GM18907 (cell line): ENCODE results near the gene PHF23.

Experiments used
- ATAC-seq: cut with Tn5 transposase; IDR thresholded peaks from one replicate; pipeline ENCODE4 v1.9.1; 2021; ENCODE audit warnings: mild to moderate bottlenecking, moderate library complexity; ENCODE audit not compliant: unreplicated experiment

Gene PHF23

DNA sequence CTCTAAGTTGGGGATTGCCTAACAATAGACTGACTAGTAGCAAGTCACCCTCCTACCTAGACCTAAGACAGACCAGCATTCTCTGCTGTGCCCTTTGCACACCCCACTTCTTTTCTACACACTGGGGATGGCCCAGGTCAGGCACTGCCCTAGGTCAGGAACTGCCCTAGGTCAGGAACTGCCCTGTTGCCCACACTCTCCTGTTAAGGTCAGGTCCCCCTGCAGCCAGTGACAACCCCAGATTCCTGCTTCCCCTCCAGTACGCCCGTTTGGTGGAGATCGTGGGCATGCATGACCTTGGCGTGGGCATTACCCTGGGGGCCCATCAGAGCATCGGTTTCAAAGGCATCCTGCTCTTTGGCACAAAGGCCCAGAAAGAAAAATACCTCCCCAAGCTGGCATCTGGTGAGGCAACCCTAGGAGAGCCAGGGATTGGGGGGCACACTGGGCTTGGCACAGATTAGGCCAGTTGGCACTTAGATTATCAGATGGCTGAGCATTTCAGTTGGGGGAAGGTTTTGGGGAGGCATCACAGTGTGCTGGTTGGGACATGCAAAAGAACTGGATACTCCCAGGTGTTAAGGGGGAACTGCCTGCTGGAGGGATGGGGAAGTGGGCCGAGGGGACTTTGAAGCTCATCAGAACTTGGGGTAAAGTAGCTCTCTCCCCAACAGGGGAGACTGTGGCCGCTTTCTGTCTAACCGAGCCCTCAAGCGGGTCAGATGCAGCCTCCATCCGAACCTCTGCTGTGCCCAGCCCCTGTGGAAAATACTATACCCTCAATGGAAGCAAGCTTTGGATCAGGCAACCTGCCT is 17.8 kb downstream of the PHF23 start:
- no peak for ATAC-seq

DNA sequence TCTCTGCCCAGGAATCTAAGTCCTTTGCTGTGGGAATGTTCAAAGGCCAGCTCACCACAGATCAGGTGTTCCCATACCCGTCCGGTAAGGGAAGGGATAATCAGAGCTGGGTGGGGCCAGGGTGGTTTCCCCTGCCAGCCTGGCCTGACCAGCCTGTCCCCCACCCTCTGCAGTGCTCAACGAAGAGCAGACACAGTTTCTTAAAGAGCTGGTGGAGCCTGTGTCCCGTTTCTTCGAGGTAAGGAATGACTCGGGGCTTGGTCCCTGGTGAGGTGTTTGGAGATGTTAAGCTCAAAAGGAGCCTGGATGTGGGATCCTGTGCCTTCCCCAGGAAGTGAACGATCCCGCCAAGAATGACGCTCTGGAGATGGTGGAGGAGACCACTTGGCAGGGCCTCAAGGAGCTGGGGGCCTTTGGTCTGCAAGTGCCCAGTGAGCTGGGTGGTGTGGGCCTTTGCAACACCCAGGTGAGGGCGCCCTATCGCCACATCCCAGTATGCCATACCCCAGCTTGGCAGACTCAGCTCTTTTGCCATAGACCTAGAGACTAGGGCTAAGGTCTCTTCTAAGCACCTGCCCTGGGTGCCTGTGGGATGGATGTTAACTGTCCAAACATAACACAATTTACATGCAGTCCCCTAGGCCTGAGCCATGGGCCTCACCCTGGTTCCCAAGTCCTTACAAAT is 18.5 kb downstream of the PHF23 start:
- no peak for ATAC-seq

DNA sequence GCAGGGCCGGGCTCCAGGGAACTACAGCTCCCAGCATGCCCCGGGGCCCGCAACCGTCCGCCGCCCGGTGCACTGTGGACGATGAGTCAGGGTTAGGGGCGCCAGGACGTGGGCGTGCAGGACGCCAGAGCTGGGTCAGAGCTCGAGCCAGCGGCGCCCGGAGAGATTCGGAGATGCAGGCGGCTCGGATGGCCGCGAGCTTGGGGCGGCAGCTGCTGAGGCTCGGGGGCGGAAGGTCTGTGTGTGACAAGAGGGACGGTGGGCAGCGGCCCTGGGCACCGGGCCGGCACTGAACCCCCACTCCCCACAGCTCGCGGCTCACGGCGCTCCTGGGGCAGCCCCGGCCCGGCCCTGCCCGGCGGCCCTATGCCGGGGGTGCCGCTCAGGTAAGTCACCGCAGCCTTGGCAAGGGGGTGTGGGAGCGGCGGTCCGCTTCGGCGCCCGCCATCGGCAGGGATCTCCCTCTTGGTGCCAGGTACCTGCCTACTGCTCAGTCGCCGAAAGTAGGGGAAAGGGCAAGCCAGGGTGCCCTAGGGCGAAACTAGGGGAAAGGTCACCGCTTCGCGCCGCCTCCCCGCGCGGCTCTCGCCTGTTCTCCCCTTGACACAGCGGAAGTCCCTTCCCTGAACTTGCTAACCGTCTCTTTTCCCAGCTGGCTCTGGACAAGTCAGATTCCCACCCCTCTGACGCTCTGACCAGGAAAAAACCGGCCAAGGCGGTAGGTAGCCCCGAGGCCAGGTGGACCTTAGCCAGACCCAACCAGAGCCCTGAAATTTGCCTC is 19.3 kb downstream of the PHF23 start, which contains the start of the genes ACADVL and DLG4:
ACADVL (plus strand) TSS at position 127 of the 781 bp plus-strand sequence; CDS start at position 174, 47 bp downstream.
DLG4 (minus strand) TSS at position 25 of the 781 bp plus-strand sequence.
- ATAC-seq, result peak; percentile 46

DNA sequence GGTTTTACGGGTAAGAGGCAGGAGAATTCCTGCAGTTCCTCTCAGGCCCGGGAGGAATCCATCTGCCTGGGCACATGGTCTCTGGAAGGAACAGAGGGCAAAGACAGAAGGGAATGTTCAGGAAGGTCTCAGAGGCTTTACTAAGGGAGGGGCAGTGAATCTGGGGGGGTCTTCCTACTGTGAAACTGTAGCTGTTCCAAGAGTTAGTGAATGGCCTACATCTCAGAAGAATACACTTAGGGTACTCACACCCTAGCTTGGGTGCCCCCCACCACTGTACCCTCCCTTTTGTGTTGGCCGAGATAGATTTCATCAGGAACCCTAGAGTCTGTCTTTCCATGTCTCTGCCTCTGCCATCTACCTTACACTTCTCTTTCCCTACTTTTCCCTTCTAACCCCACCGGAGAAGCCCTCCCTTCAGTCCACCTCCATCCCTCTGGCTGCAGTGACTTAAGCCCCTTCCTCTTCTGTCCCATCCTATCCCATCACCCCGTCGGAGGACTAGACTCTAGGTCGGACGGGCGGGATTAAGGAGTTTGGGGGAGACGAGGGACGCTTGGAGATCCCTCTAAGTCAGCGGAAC is 19.9 kb downstream of the PHF23 start:
- ATAC-seq, result no peak

DNA sequence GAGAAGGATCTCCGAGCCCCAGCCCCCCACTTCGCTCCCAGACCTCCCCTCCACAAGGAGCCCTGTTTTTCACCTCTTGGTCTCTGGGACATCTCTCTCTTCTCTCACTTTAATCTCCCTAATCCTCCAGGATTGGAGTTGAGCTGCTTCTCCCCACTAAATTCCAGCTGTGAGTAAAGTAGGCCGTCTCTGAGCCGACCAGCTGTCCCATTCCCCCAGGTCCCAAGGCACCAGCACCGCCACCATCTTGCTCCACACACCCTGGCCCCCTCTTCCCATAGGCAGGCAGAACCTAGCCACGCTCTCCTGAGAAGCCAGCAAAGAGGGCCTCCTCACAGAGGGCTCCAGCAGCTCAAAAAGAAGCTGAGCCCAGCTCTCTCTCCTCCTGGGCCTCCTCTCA is 20.5 kb downstream of the PHF23 start:
- no peak for ATAC-seq

DNA sequence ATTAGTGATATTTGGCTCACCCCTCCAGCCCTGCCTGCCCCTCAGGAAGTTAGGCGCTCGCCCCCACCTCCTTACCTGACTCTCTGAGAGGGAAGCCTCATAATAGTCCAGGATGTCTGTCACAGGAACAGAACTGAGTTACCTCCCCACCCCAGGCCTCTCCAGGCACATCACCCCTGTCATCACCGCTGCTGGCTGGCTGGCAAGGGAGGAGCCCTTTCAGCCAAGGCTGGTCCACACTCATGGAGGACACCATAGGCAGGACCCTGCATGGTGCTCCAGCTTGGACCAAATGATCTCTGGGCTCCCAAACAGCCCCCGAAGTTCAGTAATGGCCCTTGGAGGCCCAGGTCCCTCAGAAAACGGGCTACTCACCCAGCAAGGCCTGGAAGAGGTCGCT is 21.1 kb downstream of the PHF23 start:
- ATAC-seq, result no peak

DNA sequence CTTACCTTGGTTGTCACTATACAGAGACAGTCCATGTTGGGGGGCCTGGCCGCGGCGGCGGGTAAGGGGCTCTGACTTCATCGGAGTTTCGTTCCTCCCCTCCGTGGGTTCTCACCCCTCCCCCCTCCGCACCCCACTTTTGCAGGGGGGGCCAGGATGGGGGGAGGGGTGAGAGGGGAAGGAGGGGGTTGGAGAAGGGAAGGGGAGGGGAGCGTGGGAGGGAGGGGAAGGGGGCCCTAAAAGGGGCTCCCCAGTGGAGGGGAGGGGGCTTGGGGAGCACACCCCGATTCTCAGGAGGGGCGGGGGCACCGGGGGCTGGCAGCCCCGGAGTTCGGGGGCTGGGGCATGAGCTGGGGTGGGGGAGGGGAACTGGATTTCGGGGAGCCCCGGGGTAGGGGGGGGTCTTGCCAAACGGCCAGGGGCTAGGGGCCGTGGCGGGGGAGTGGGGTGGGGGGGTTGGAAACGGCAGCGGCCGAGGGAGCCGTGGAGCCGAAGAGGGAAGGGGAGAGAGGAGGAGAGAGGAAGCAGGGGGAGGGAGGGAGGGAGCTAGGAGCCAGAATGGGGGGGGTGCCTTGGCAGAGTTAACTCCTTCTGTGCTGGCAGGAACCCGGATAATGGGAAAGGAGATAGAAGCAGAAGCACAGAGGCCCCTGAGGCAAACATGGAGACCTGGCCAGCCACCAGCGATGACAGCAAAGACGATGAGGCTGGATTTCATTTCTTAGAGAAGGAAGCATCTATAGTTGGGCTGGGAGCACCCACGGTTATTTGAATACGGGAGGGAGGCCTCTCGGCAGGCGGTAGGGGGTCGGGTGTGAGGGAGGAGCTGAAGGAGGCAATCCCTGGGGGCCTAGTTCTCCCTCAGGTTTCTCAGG is 21.9 kb downstream of the PHF23 start:
- no peak for ATAC-seq

DNA sequence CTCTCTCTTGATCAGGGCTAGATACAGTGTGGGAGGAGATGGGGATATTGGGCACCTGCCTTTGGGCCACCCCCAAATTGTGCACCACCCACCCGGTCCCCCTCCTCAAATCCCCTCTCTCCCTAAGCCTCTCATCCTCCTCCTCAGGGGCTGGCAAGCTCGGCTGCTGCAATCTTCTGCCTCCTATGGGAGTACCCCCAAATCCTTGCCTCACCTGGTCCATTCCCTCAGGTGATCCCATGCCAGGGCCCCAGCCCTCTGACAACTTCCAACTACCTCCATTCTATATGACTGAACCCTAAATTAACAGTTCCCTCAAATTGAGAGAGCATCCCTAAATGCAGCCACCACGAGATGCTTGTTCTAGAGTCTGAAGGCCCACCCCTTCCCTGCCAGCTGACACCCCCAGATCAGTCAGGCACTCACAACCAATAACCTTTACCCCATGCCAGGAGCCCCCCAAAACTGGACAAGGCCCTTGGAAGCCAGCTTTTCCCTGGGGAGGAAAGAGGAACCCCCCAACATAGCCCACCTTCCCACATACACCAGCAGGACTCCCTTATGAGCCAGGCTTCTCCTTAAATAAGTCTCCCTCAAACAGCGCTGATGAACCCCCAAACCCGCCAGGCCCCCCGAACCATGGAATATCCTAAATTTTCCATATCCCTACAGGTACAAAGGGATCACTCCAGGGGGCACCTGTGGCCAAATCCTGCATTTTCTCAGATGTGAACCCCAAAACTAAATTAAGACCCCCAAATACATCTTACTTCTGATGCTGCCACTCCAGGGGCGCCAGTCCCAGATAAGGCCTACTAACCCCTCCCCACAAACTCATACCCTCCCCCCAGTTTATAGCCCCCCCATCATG is 22.8 kb downstream of the PHF23 start:
- no peak for ATAC-seq

DNA sequence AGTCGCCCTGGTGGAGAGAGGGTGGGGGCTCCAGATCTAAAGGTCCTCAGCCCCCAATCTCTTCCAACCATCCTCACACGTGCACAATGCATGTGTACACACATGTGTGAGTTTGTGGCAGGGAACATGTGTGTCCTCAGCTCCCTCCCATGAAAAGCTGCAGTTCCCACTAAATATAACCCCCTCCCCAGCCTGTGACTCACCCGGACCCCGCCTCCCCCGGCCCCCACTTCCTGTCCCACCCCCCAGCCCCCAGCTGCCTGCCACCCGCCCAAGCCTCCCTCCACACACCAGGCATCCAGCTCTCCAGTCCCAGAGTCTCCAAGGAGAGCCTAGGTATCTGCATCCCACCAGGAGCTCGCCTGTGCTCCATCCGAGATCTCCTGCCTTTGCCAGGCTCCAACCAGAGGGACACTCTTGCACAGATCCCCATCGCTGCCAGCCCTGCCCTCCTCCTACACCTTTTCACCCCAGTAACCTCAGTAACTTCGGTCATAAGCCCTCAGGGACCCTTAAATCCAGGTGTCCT is 23.5 kb downstream of the PHF23 start:
- no peak for ATAC-seq

DNA sequence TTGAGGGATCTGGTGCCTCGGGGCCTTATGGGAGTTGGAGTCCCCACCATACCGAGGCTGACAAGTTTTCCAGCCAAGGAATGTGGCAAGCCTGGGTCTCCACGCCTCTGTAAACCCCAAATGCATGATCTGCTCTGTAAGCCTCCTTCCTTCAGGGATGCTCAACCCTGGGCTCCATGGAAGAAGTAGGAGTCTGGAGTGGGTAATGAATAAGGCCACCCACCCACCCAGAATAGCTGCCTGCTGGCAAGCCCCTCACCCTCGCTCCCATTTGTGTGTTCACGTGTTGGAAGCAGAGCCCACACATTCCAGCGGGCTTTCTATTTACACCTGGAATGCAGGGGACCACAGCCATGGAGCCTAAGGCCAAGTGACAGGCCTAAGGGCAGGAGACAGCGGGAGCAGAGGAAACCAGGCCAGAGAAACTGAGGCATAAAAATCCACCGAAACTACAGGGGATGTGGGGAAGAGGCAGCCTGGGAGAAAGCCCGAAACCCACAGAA is 24.1 kb downstream of the PHF23 start:
- no peak for ATAC-seq

DNA sequence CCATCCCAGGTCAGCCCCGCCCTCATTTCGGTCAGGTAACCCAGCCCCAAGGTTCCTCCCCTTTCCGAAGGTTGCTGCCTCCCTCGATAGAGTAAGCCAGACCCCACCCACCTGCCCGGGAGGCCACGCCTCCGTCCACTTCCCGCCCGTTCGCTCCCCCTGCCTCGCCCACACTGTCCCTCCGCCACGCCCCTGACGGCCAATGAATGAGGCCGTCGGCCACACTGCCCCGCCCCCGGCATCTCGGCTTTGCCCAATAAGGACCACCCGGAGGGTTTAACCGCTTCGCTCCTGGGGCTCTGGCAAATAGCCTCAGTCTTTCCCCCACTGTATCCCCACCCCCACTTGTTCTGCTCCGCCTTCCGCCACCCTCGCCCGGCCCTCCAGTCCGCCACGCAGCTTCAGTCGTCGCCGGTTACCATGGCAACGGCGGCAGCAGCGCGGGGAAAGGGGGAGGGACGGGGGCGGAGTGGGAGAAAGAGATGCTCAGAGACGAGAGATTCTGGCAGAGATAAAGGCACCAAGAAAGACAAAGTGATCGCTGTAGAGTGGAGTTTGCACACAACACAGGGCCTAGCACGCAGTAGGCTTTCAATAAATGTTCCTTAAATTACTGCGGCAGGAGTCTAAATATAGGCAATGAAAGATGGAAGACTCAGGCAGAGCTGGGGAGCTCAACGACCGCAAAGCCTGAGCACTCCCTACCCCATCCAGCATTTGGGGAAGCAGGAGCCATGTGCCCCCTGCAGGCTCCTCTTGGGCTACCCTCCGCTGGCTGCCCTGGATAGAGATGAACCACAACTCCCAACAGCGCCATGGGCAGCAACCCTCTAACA is 24.7 kb downstream of the PHF23 start:
- ATAC-seq, result peak; percentile 78

DNA sequence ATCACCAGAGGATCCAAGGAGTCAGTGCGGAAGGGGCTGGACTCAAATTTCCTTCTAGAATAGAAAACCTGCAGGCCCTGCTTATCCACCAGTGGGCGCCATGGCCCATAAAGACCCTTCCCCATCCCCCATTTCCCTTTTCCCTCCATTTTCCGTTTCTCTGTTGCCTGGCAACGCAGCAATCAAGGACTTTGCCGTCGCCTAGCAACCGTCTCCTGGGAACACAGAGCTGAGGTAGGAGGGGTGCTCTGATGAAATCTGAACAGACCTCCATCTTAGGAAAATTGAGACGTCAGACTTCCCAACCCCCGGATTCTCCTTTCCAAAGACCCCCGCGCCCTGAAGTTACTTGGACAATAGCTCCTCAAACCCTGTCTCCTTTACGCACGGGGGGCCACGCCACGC is 25.4 kb downstream of the PHF23 start:
- ATAC-seq, result peak; percentile 13

DNA sequence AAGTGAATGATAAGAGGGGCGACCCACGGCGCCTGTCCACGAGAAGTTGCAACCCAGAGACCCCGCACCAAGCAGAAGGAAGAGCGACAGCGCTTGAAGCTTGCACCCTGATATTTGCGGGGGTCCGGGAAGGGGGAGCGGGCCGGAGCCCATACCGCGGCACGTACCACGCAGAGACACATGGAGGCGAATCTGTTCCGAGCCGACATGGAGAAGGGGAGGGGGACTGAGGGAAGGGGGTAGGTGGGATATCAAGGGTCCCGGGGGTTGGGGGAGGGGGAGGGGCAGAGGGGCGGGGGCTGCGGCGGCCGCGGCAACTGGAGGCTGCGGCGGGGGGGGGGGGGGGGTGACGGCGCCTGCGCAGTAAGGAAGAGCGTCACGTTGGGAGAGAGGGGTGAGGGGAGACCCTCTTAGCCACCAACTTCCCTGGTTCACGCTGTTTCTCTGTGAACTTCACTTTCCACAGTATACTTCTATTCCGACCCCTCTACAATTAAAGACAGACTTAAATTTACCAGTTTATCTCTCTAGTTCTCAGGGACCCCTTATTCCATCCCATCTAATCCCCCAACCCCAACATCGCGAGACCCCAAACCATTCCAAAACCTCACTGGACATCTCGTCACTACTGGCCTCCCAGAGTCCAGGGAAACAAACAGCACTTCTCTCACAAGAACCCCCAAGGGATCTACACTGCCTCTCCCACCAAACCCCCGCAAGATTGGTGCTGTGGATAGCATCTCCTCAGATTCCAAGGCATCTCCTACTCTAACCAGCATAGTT is 27.6 kb downstream of the PHF23 start:
- no peak for ATAC-seq

DNA sequence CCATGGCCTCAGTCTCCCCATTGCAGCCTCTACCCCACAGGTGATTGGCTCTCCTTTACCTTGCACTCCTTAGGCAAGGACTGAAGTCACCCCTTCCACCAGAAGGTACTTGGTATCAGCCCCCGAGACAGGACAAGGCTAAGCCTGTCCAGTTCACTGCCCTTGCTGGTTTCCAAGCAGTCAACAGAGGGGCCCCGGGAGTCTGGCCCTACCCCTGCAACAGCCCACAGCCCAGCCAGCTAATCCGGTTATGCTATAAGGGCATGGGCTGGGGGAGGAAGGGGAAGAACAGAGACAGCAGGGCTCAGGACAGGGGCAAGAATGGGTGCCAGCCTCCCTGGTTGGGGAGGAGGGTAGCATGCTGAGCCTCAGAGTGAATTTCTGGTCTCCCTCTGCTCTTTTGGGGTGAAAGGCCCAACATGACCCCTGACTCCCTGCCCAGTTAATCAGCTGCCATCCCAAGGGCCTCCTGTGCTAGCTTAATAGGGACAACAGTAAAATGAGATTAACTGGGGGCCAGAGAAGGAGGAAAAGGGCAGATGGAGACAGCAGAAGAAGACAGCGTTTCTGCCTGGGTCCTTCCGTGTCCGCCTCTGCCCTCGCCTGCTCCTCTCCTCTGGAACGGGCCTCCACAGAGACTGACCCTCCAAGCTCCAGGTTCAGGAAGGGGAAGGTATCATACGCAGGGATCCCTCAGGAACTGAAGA is 30.4 kb downstream of the PHF23 start:
- ATAC-seq, result no peak

DNA sequence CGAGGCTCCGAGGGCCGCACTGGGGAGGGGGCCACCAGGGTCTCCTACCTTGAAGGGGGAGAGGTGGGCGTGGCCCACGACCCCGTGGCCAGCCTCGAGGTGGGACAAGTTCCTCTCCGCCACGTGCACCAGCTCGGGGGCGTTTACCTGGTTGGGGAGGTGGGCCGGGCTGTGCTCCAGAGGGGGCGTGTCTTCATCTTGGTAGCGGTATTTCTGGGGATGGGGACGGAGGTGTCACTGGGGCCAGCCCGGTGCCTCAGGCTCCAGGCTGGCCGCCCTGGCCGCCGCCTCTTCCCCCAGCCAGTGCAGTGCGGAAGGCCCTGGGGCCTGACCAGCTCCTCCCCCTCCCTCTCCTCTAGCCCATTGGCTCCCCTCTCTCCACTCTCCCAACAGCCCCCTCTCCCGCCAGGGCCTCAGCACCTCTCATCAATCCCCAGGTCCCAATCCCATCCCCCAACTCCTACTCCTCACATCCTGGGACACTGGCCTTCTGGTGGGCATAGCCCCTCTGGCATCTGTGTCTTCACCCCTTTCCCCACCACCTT is 31.2 kb downstream of the PHF23 start:
- no peak for ATAC-seq
